ENCODE results near the gene WDFY2. TPM values are rescaled to one million over a fixed set of nuclear protein-coding genes. Genes with fewer than 3 reads are reported as not detected.

Gene WDFY2
- total and polyA plus RNA-seq, 8 donors, result 1.4 to 22.6 (median 10.4) TPM

- intact Hi-C loops (cut with DNase I; ENCODE audit: low total_unique reads), result loop anchor here (10.0 kb wide), 1 partner anchor 309 kb away; the partner anchor contains the start of gene NEK5
These were observed 231.6 kb downstream of the WDFY2 start for GRCh38 chr13:51815848-51816247.

GRCh38 chr13:51816604-51817249 is 232.5 kb downstream of the WDFY2 start:
- TF ChIP-seq EP300 (IDR thresholded peaks at IDR 0.05) (no peak), POLR2A (IDR thresholded peaks at IDR 0.05) (no peak), POLR2AphosphoS5 (IDR thresholded peaks at IDR 0.05) (no peak)
- TF ChIP-seq, protein P1, sequence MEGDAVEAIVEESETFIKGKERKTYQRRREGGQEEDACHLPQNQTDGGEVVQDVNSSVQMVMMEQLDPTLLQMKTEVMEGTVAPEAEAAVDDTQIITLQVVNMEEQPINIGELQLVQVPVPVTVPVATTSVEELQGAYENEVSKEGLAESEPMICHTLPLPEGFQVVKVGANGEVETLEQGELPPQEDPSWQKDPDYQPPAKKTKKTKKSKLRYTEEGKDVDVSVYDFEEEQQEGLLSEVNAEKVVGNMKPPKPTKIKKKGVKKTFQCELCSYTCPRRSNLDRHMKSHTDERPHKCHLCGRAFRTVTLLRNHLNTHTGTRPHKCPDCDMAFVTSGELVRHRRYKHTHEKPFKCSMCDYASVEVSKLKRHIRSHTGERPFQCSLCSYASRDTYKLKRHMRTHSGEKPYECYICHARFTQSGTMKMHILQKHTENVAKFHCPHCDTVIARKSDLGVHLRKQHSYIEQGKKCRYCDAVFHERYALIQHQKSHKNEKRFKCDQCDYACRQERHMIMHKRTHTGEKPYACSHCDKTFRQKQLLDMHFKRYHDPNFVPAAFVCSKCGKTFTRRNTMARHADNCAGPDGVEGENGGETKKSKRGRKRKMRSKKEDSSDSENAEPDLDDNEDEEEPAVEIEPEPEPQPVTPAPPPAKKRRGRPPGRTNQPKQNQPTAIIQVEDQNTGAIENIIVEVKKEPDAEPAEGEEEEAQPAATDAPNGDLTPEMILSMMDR (IDR thresholded peaks at IDR 0.05), result no peak
- Histone ChIP-seq H3K27ac (no peak overlapping the region), H3K4me3 (no peak overlapping the region), H3K9me3 (no peaks in the 10 kb centered on the region), H3K27me3 (no peaks in the 10 kb centered on the region), H3K4me1 (peaks cover 7 to 34% (median 23%) of the 10 kb centered on the region in 4 donors), H3K36me3 (no peaks in the 10 kb centered on the region)
- intact Hi-C loops (cut with DNase I; ENCODE audit: low total_unique reads), result loop anchor here (10.0 kb wide), 1 partner anchor 308 kb away; the partner anchor contains the start of gene NEK5
- WGBS, 5 donors, result 81 to 87% (median 87%) methylated on average over 19 of the region's 19 CpGs
- DNase-seq, result no peak

More at GRCh38 chr13:51815848-51816247, 231.6 kb downstream of the WDFY2 start:
- DNase-seq, result no peak
- H3K4me3 ChIP-seq, result no peak overlapping the region
- H3K27me3 ChIP-seq, result no peaks in the 10 kb centered on the region
- no peak overlapping the region for H3K27ac ChIP-seq
- H3K36me3 ChIP-seq, result no peaks in the 10 kb centered on the region
- 72 to 81% (median 78%) methylated on average over 11 of the region's 11 CpGs for WGBS, 5 donors
- TF ChIP-seq POLR2AphosphoS5 (IDR thresholded peaks at IDR 0.05) (no peak), POLR2A (IDR thresholded peaks at IDR 0.05) (no peak), EP300 (IDR thresholded peaks at IDR 0.05) (no peak)
- TF ChIP-seq, protein P1 (IDR thresholded peaks at IDR 0.05), result no peak
- H3K9me3 ChIP-seq, result no peaks in the 10 kb centered on the region
- H3K4me1 ChIP-seq, result peaks cover 7 to 27% (median 23%) of the 10 kb centered on the region in 4 donors

Small RNAs within 50 kb of the gene (small RNA-seq; reads per million reads assigned to genes)
- gene MIR4703 (0 to 0.20 (median 0.14) reads per million in 4 donors), gene RN7SL413P (0 reads per million in 4 donors), gene RNU6-65P (0 to 0.08 (median 0) reads per million in 4 donors), gene RNY1P6 (0 reads per million in 4 donors)

Other genes starting within 250 kb of the WDFY2 start
- gene SERPINE3, start 244.8 kb upstream of the WDFY2 start, total RNA-seq, result under 1 TPM in 1 of 5 donors, not detected in 4; 0.55 TPM
- not detected for gene SERPINE3, start 244.8 kb upstream of the WDFY2 start, polyA plus RNA-seq
- 100 to 1,000 TPM in 1 of 5 donors, 10 to 100 TPM in 4; 12.3 to 200 (median 41.2) TPM for gene INTS6, start 131.4 kb upstream of the WDFY2 start, total RNA-seq
- gene INTS6, start 131.4 kb upstream of the WDFY2 start, polyA plus RNA-seq, result 10 to 100 TPM; 10.7 to 15.0 (median 12.5) TPM
- gene DHRS12, start 219.7 kb downstream of the WDFY2 start, total RNA-seq, result 10 to 100 TPM in 2 of 5 donors, 1 to 10 TPM in 2, not detected in 1; 4.2 to 18.1 (median 10.6) TPM
- gene DHRS12, start 219.7 kb downstream of the WDFY2 start, polyA plus RNA-seq, result 10 to 100 TPM; 14.1 to 27.2 (median 20.9) TPM

Data from stomach (tissue), 9 donors.